Measurements from ENCODE around the gene OTUD3.
A peak's percentile ranks its signal among the peaks of the same experiment; 100 is the strongest.

The OTUD3 gene, protein sequence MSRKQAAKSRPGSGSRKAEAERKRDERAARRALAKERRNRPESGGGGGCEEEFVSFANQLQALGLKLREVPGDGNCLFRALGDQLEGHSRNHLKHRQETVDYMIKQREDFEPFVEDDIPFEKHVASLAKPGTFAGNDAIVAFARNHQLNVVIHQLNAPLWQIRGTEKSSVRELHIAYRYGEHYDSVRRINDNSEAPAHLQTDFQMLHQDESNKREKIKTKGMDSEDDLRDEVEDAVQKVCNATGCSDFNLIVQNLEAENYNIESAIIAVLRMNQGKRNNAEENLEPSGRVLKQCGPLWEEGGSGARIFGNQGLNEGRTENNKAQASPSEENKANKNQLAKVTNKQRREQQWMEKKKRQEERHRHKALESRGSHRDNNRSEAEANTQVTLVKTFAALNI

GRCh38 chr1:19882111-19883071 lies at the start of gene OTUD3:
Gene OTUD3 (plus strand): TSS chr1:19882395. CDS start chr1:19882514, 119 bp downstream.
- Histone ChIP-seq H3K4me1 (ENCODE audit: control insufficient read depth, low read length) (peaks cover 19% of the 10 kb centered on the region), H3K9me2 (replicated peaks; ENCODE audit: control insufficient read depth, low read length) (no peaks in the 10 kb centered on the region), H3K4me2 (ENCODE audit: low read length) (peak within 1 kb of the TSS; percentile 84), H3K79me2 (ENCODE audit: control insufficient read depth, low read length) (peaks cover 47% of the 10 kb centered on the region), H3F3A (ENCODE audit: control insufficient read depth, insufficient read depth) (no peaks in the 10 kb centered on the region), H3K36me3 (ENCODE audit: control insufficient read depth, low read length) (no peaks in the 10 kb centered on the region; the same call in 1 of the 2 replicates), H3K4me3 (ENCODE audit: low read length) (peak within 1 kb of the TSS; percentile 88), H4K20me1 (ENCODE audit: control insufficient read depth, insufficient read depth, low read depth, low read length) (peaks cover 7% of the 10 kb centered on the region), H3K27me3 (ENCODE audit: control insufficient read depth, low read length) (no peaks in the 10 kb centered on the region), H3K9me3 (ENCODE audit: control insufficient read depth, insufficient read depth, low read length) (no peaks in the 10 kb centered on the region), H3K27ac (ENCODE audit: low read depth, low read length) (peak within 1 kb of the TSS; percentile 39)
- TF ChIP-seq CTCF (IDR thresholded peaks at IDR 0.05; ENCODE audit: low read depth, low read length, poor library complexity, severe bottlenecking): peak; percentile 85
- TF ChIP-seq EZH2phosphoT487 (IDR thresholded peaks at IDR 0.05; ENCODE audit: borderline replicate concordance, low read length): no peak

DNA sequence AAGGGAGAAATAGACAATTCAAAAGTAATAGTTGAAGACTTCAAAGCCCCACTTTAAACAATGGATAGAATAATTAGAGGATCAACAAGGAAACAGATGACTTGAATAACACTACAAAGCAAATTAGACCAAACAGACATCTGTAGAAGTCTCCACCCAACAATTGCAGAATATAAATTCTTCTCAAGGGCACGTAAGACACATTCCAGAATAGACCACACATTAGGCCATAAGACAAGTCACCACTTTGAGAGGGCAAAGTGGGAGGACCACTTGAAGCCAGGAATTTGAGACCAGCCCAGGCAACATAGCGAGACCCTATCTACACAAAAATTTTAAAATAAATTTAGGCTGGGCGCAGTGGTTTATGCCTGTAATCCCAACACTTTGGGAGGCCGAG lies 46.6 kb upstream of the OTUD3 start:
- Histone ChIP-seq H3K79me2 (ENCODE audit: control insufficient read depth, low read length) (no peaks in the 10 kb centered on the region), H3K4me2 (ENCODE audit: low read length) (no peak overlapping the region), H3F3A (ENCODE audit: control insufficient read depth, insufficient read depth) (no peaks in the 10 kb centered on the region), H4K20me1 (ENCODE audit: control insufficient read depth, insufficient read depth, low read depth, low read length) (no peaks in the 10 kb centered on the region), H3K4me1 (ENCODE audit: control insufficient read depth, low read length) (no peaks in the 10 kb centered on the region), H3K36me3 (ENCODE audit: control insufficient read depth, low read length) (no peaks in the 10 kb centered on the region), H3K9me3 (ENCODE audit: control insufficient read depth, insufficient read depth, low read length) (no peaks in the 10 kb centered on the region), H3K9me2 (replicated peaks; ENCODE audit: control insufficient read depth, low read length) (no peaks in the 10 kb centered on the region), H3K4me3 (ENCODE audit: low read length) (no peak overlapping the region), H3K27ac (ENCODE audit: low read depth, low read length) (no peak overlapping the region), H3K27me3 (ENCODE audit: control insufficient read depth, low read length) (no peaks in the 10 kb centered on the region; the same call in 1 of the 2 replicates)
- TF ChIP-seq EZH2phosphoT487 (IDR thresholded peaks at IDR 0.05; ENCODE audit: borderline replicate concordance, low read length): no peak
- TF ChIP-seq CTCF (IDR thresholded peaks at IDR 0.05; ENCODE audit: low read depth, low read length, poor library complexity, severe bottlenecking): no peak

- TF ChIP-seq EZH2phosphoT487 (IDR thresholded peaks at IDR 0.05; ENCODE audit: borderline replicate concordance, low read length) (no peak), CTCF (IDR thresholded peaks at IDR 0.05; ENCODE audit: low read depth, low read length, poor library complexity, severe bottlenecking) (no peak)
- no peak overlapping the region for H3K27ac ChIP-seq (ENCODE audit: low read depth, low read length)
These were observed 44.3 kb upstream of the OTUD3 start for GRCh38 chr1:19837866-19838265.

More at GRCh38 chr1:19837866-19838265, 44.3 kb upstream of the OTUD3 start:
- Histone ChIP-seq H3F3A (ENCODE audit: control insufficient read depth, insufficient read depth) (no peaks in the 10 kb centered on the region), H3K4me3 (ENCODE audit: low read length) (no peak overlapping the region), H3K27me3 (ENCODE audit: control insufficient read depth, low read length) (no peaks in the 10 kb centered on the region; the same call in 1 of the 2 replicates), H3K4me2 (ENCODE audit: low read length) (no peak overlapping the region), H3K9me3 (ENCODE audit: control insufficient read depth, insufficient read depth, low read length) (no peaks in the 10 kb centered on the region), H3K4me1 (ENCODE audit: control insufficient read depth, low read length) (no peaks in the 10 kb centered on the region), H4K20me1 (ENCODE audit: control insufficient read depth, insufficient read depth, low read depth, low read length) (no peaks in the 10 kb centered on the region), H3K79me2 (ENCODE audit: control insufficient read depth, low read length) (no peaks in the 10 kb centered on the region), H3K9me2 (replicated peaks; ENCODE audit: control insufficient read depth, low read length) (no peaks in the 10 kb centered on the region), H3K36me3 (ENCODE audit: control insufficient read depth, low read length) (no peaks in the 10 kb centered on the region)
